Stimulated activated CD4-positive, alpha-beta T cell treated with anti-CD3 and anti-CD28 coated beads, Interleukin-4, amount 100 ng/mL, for 24 hours (primary cell): ENCODE data around the gene UGT2B28.
"Not testable (repeated sequence)": the region's sequence is repeated elsewhere in the genome, so short reads cannot be mapped to it uniquely, and the experiment has no call there.

ENCODE experiments used
- DNase-seq: peaks from one replicate; pipeline ENCODE4 v3.0.0-alpha.2; 2020

UGT2B28 gene

GRCh38 chr4:69280081-69280480 lies at the start of gene UGT2B28:
Gene UGT2B28 (plus strand): TSS chr4:69280475. CDS start chr4:69280501, 26 bp downstream.
- DNase-seq: not testable (repeated sequence)

GRCh38 chr4:69239092-69239491 lies 41.2 kb upstream of the UGT2B28 start:
- DNase-seq: no peak

- DNase-seq: no peak
These were observed 40.6 kb upstream of the UGT2B28 start for GRCh38 chr4:69239557-69240168.

GRCh38 chr4:69240787-69241186 lies 39.5 kb upstream of the UGT2B28 start:
- not testable (repeated sequence) for DNase-seq

- DNase-seq: not testable (repeated sequence)
These were observed 38.5 kb upstream of the UGT2B28 start for GRCh38 chr4:69241746-69242145.

- DNase-seq: not testable (repeated sequence)
These were observed 37.6 kb upstream of the UGT2B28 start for GRCh38 chr4:69242562-69243240.

- not testable (repeated sequence) for DNase-seq
These were observed 29.4 kb upstream of the UGT2B28 start for GRCh38 chr4:69250884-69251283.

GRCh38 chr4:69253147-69253772 lies 27.0 kb upstream of the UGT2B28 start:
- DNase-seq: not testable (repeated sequence)

- DNase-seq: not testable (repeated sequence)
These were observed 11.7 kb upstream of the UGT2B28 start for GRCh38 chr4:69268612-69269011.

- DNase-seq: not testable (repeated sequence)
These were observed 16.1 kb downstream of the UGT2B28 start for GRCh38 chr4:69296356-69296755.

GRCh38 chr4:69308426-69309033 lies 28.3 kb downstream of the UGT2B28 start:
- not testable (repeated sequence) for DNase-seq

- not testable (repeated sequence) for DNase-seq
These were observed 29.3 kb downstream of the UGT2B28 start for GRCh38 chr4:69309549-69310076.

- DNase-seq: not testable (repeated sequence)
These were observed 30.0 kb downstream of the UGT2B28 start for GRCh38 chr4:69310262-69310661.

- DNase-seq: peak; percentile 5
These were observed 37.5 kb downstream of the UGT2B28 start for GRCh38 chr4:69317669-69318298.

- DNase-seq: no peak
These were observed 41.0 kb downstream of the UGT2B28 start for GRCh38 chr4:69321153-69321729.

GRCh38 chr4:69322055-69322454 lies 41.8 kb downstream of the UGT2B28 start:
- DNase-seq: no peak

- DNase-seq: no peak
These were observed 43.0 kb downstream of the UGT2B28 start for GRCh38 chr4:69323284-69323683.

- DNase-seq: no peak
These were observed 50.2 kb downstream of the UGT2B28 start for GRCh38 chr4:69330345-69331047.

GRCh38 chr4:69331304-69331703 lies 51.0 kb downstream of the UGT2B28 start:
- not testable (repeated sequence) for DNase-seq

GRCh38 chr4:69335485-69335884 lies 55.2 kb downstream of the UGT2B28 start:
- not testable (repeated sequence) for DNase-seq

GRCh38 chr4:69343114-69343513 lies 62.8 kb downstream of the UGT2B28 start:
- DNase-seq: not testable (repeated sequence)
